Neuron (in vitro differentiated cells): Measurements from ENCODE around the gene YTHDF2.
"Not testable (repeated sequence)": the region's sequence is repeated elsewhere in the genome, so short reads cannot be mapped to it uniquely, and the experiment has no call there.

Experiments used
- H2AFZ ChIP-seq: one replicate; pipeline ENCODE4 v1.6.1; 2013; ENCODE audit warnings: low read depth, mild to moderate bottlenecking, inconsistent platforms, low read length, moderate library complexity
- H3K27me3 ChIP-seq: one replicate; pipeline ENCODE4 v1.6.1; 2013; ENCODE audit warnings: low read length; ENCODE audit not compliant: insufficient read depth
- H3K36me3 ChIP-seq: one replicate; pipeline ENCODE4 v1.6.1; 2013; ENCODE audit warnings: low read length; ENCODE audit not compliant: insufficient read depth
- H3K4me1 ChIP-seq: one replicate; pipeline ENCODE4 v1.6.1; 2013; ENCODE audit warnings: low read length; ENCODE audit not compliant: insufficient read depth
- H3K4me3 ChIP-seq: 2 replicates; pipeline ENCODE4 v1.5.1; 2013; ENCODE audit warnings: mild to moderate bottlenecking, low read length, moderate library complexity
- H3K9me3 ChIP-seq: one replicate; pipeline ENCODE4 v1.6.1; 2013; ENCODE audit warnings: low read length

The YTHDF2 gene

GRCh38 chr1:28773105-28773504 lies 36.4 kb downstream of the YTHDF2 start:
- Histone ChIP-seq H3K36me3 (peaks cover 49% of the 10 kb centered on the region), H2AFZ (no peak overlapping the region), H3K27me3 (no peaks in the 10 kb centered on the region), H3K4me3 (no peak overlapping the region), H3K4me1 (no peaks in the 10 kb centered on the region), H3K9me3 (no peaks in the 10 kb centered on the region)

- no peak overlapping the region for H3K4me3 ChIP-seq
- peaks cover 30% of the 10 kb centered on the region for H3K36me3 ChIP-seq
- no peaks in the 10 kb centered on the region for H3K27me3 ChIP-seq
- H3K9me3 ChIP-seq, result no peaks in the 10 kb centered on the region
- no peaks in the 10 kb centered on the region for H3K4me1 ChIP-seq
- H2AFZ ChIP-seq, result no peak overlapping the region
Observed at GRCh38 chr1:28775121-28775942, 38.6 kb downstream of the YTHDF2 start.

GRCh38 chr1:28776341-28776740 lies 39.6 kb downstream of the YTHDF2 start:
- Histone ChIP-seq H3K4me1 (no peaks in the 10 kb centered on the region), H3K9me3 (no peaks in the 10 kb centered on the region), H3K4me3 (no peak overlapping the region), H2AFZ (no peak overlapping the region), H3K36me3 (peaks cover 22% of the 10 kb centered on the region), H3K27me3 (no peaks in the 10 kb centered on the region)

- Histone ChIP-seq H3K36me3 (peaks cover 7% of the 10 kb centered on the region), H2AFZ (no peak overlapping the region), H3K4me3 (no peak overlapping the region), H3K9me3 (no peaks in the 10 kb centered on the region), H3K27me3 (no peaks in the 10 kb centered on the region), H3K4me1 (no peaks in the 10 kb centered on the region)
Observed at GRCh38 chr1:28778021-28778420, 41.3 kb downstream of the YTHDF2 start.

- H3K36me3 ChIP-seq, result peaks cover under 1% of the 10 kb centered on the region
- H3K27me3 ChIP-seq, result no peaks in the 10 kb centered on the region
- H3K9me3 ChIP-seq, result no peaks in the 10 kb centered on the region
- no peak overlapping the region for H3K4me3 ChIP-seq
- H2AFZ ChIP-seq, result no peak overlapping the region
- no peaks in the 10 kb centered on the region for H3K4me1 ChIP-seq
Observed at GRCh38 chr1:28779751-28780408, 43.1 kb downstream of the YTHDF2 start.

- no peaks in the 10 kb centered on the region for H3K4me1 ChIP-seq
- H3K9me3 ChIP-seq, result no peaks in the 10 kb centered on the region
- H3K36me3 ChIP-seq, result no peaks in the 10 kb centered on the region
- no peaks in the 10 kb centered on the region for H3K27me3 ChIP-seq
- H3K4me3 ChIP-seq, result no peak overlapping the region
- no peak overlapping the region for H2AFZ ChIP-seq
Observed at GRCh38 chr1:28781305-28781704, 44.6 kb downstream of the YTHDF2 start.

- H3K4me1 ChIP-seq, result no peaks in the 10 kb centered on the region
- H3K27me3 ChIP-seq, result no peaks in the 10 kb centered on the region
- no peak overlapping the region for H2AFZ ChIP-seq
- no peaks in the 10 kb centered on the region for H3K9me3 ChIP-seq
- H3K4me3 ChIP-seq, result no peak overlapping the region
- no peaks in the 10 kb centered on the region for H3K36me3 ChIP-seq
Observed at GRCh38 chr1:28782011-28782410, 45.3 kb downstream of the YTHDF2 start.

- H3K4me3 ChIP-seq, result no peak overlapping the region
- H3K4me1 ChIP-seq, result no peaks in the 10 kb centered on the region
- H2AFZ ChIP-seq, result no peak overlapping the region
- no peaks in the 10 kb centered on the region for H3K9me3 ChIP-seq
- H3K36me3 ChIP-seq, result no peaks in the 10 kb centered on the region
- no peaks in the 10 kb centered on the region for H3K27me3 ChIP-seq
Observed at GRCh38 chr1:28783363-28783762, 46.6 kb downstream of the YTHDF2 start.

GRCh38 chr1:28789412-28789811 lies 52.7 kb downstream of the YTHDF2 start:
- Histone ChIP-seq H3K36me3 (no peaks in the 10 kb centered on the region), H3K9me3 (no peaks in the 10 kb centered on the region), H3K4me3 (no peak overlapping the region), H3K27me3 (no peaks in the 10 kb centered on the region), H2AFZ (no peak overlapping the region), H3K4me1 (no peaks in the 10 kb centered on the region)

GRCh38 chr1:28789816-28790215 lies 53.1 kb downstream of the YTHDF2 start:
- no peaks in the 10 kb centered on the region for H3K27me3 ChIP-seq
- H3K4me1 ChIP-seq, result no peaks in the 10 kb centered on the region
- H3K9me3 ChIP-seq, result no peaks in the 10 kb centered on the region
- no peak overlapping the region for H2AFZ ChIP-seq
- no peak overlapping the region for H3K4me3 ChIP-seq
- H3K36me3 ChIP-seq, result no peaks in the 10 kb centered on the region

GRCh38 chr1:28790377-28791035 lies 53.8 kb downstream of the YTHDF2 start:
- Histone ChIP-seq H3K27me3 (no peaks in the 10 kb centered on the region), H3K36me3 (no peaks in the 10 kb centered on the region), H3K9me3 (no peaks in the 10 kb centered on the region), H3K4me1 (no peaks in the 10 kb centered on the region), H3K4me3 (no peak overlapping the region), H2AFZ (no peak overlapping the region)

- not testable (repeated sequence) for H3K36me3 ChIP-seq, H3K4me3 ChIP-seq, H3K27me3 ChIP-seq, H3K4me1 ChIP-seq, H2AFZ ChIP-seq, H3K9me3 ChIP-seq
Observed at GRCh38 chr1:28791929-28792328, 55.2 kb downstream of the YTHDF2 start.

- Histone ChIP-seq H3K4me3 (no peak overlapping the region), H3K27me3 (no peaks in the 10 kb centered on the region), H3K4me1 (no peaks in the 10 kb centered on the region), H3K9me3 (no peaks in the 10 kb centered on the region), H2AFZ (no peak overlapping the region), H3K36me3 (no peaks in the 10 kb centered on the region)
Observed at GRCh38 chr1:28792644-28793121, 55.9 kb downstream of the YTHDF2 start.
